SHP77 (cell line): ENCODE results near the gene ZNF287.
"Not testable (repeated sequence)": the region's sequence is repeated elsewhere in the genome, so short reads cannot be mapped to it uniquely, and the experiment has no call there.

Experiments used
- DNase-seq, 2 experiments: peaks; one replicate each; lab custom pipeline; 2025; lab: John Stamatoyannopoulos, UW

ZNF287 gene

GRCh38 chr17:16568541-16569357 lies at the start of gene ZNF287:
Gene ZNF287 (minus strand): TSS chr17:16569204. CDS start chr17:16567731, 1,473 bp downstream.
- peak; percentile 99 to 100 for DNase-seq

GRCh38 chr17:16617481-16618060 lies 48.6 kb upstream of the ZNF287 start:
- no peak for DNase-seq

GRCh38 chr17:16599537-16599936 lies 30.5 kb upstream of the ZNF287 start:
- no peak for DNase-seq

- DNase-seq: no peak
Measured at GRCh38 chr17:16593356-16594102, 24.5 kb upstream of the ZNF287 start.

GRCh38 chr17:16589097-16589969 lies 20.3 kb upstream of the ZNF287 start:
- DNase-seq: peak; percentile 99 to 100

- DNase-seq: no peak
Measured at GRCh38 chr17:16585796-16586195, 16.8 kb upstream of the ZNF287 start.

GRCh38 chr17:16584273-16584995 lies 15.4 kb upstream of the ZNF287 start:
- DNase-seq: peak; percentile 91 to 94

GRCh38 chr17:16583781-16584180 lies 14.8 kb upstream of the ZNF287 start:
- DNase-seq: no peak

- no peak for DNase-seq
Measured at GRCh38 chr17:16573466-16573865, 4.5 kb upstream of the ZNF287 start.

- no peak for DNase-seq
Measured at GRCh38 chr17:16569358-16569712, 331 bp upstream of the ZNF287 start.

- DNase-seq: no peak
Measured at GRCh38 chr17:16552637-16553045, 16.4 kb downstream of the ZNF287 start.

- no peak for DNase-seq
Measured at GRCh38 chr17:16551878-16552636, 16.9 kb downstream of the ZNF287 start.

- DNase-seq: no peak
Measured at GRCh38 chr17:16537130-16537458, 31.9 kb downstream of the ZNF287 start.

GRCh38 chr17:16534236-16534635 lies 34.8 kb downstream of the ZNF287 start:
- no peak for DNase-seq

- DNase-seq: no peak
Measured at GRCh38 chr17:16529906-16530305, 39.1 kb downstream of the ZNF287 start.

GRCh38 chr17:16527298-16527697 lies 41.7 kb downstream of the ZNF287 start:
- no peak for DNase-seq

GRCh38 chr17:16525556-16525955 lies 43.4 kb downstream of the ZNF287 start:
- not testable (repeated sequence) for DNase-seq

- DNase-seq: peak; percentile 98 to 99
Measured at GRCh38 chr17:16521070-16521727, 47.8 kb downstream of the ZNF287 start.

- DNase-seq: no peak
Measured at GRCh38 chr17:16519021-16519420, 50.0 kb downstream of the ZNF287 start.

GRCh38 chr17:16517477-16517876 lies 51.5 kb downstream of the ZNF287 start:
- DNase-seq: no peak
